ENCODE data around the gene CCDC102A.

CCDC102A gene

GRCh38 chr16:57536306-57537193 is at the start of gene CCDC102A:
CCDC102A (minus strand) TSS chr16:57536571; CDS start chr16:57529177, 7,394 bp downstream.
- Mint-ChIP-seq H3K9me3 (no peaks in the 10 kb centered on the region), H3K36me3 (ENCODE audit: low read depth) (no peaks in the 10 kb centered on the region), H3K4me1 (ENCODE audit: low read depth) (peaks cover 74% of the 10 kb centered on the region), H3K27me3 (no peaks in the 10 kb centered on the region), H3K27ac (peak within 1 kb of the TSS; percentile 93), H3K4me3 (peak within 1 kb of the TSS; percentile 86)

GRCh38 chr16:57585051-57585687 is 48.8 kb upstream of the CCDC102A start:
- Mint-ChIP-seq H3K36me3 (ENCODE audit: low read depth) (no peaks in the 10 kb centered on the region), H3K27ac (peak overlapping the region; percentile 85), H3K4me3 (peak overlapping the region; percentile 10), H3K4me1 (ENCODE audit: low read depth) (peaks cover 60% of the 10 kb centered on the region), H3K27me3 (no peaks in the 10 kb centered on the region), H3K9me3 (no peaks in the 10 kb centered on the region)

GRCh38 chr16:57579361-57579665 is 42.9 kb upstream of the CCDC102A start:
- no peaks in the 10 kb centered on the region for H3K36me3 Mint-ChIP-seq (ENCODE audit: low read depth)
- H3K9me3 Mint-ChIP-seq, result no peaks in the 10 kb centered on the region
- H3K4me3 Mint-ChIP-seq, result no peak overlapping the region
- H3K27ac Mint-ChIP-seq, result peak overlapping the region; percentile 59
- H3K27me3 Mint-ChIP-seq, result no peaks in the 10 kb centered on the region
- peaks cover 60% of the 10 kb centered on the region for H3K4me1 Mint-ChIP-seq (ENCODE audit: low read depth)

- Mint-ChIP-seq H3K4me1 (ENCODE audit: low read depth) (peaks cover 62% of the 10 kb centered on the region), H3K9me3 (no peaks in the 10 kb centered on the region), H3K4me3 (peak overlapping the region; percentile 33), H3K27me3 (no peaks in the 10 kb centered on the region), H3K36me3 (ENCODE audit: low read depth) (no peaks in the 10 kb centered on the region), H3K27ac (peak overlapping the region; percentile 59)
Measured at GRCh38 chr16:57578521-57579360, 42.4 kb upstream of the CCDC102A start.

- Mint-ChIP-seq H3K36me3 (ENCODE audit: low read depth) (no peaks in the 10 kb centered on the region), H3K4me1 (ENCODE audit: low read depth) (peaks cover 64% of the 10 kb centered on the region), H3K27ac (peak overlapping the region; percentile 59), H3K27me3 (no peaks in the 10 kb centered on the region), H3K4me3 (peak overlapping the region; percentile 2), H3K9me3 (no peaks in the 10 kb centered on the region)
Measured at GRCh38 chr16:57577691-57578224, 41.4 kb upstream of the CCDC102A start.

DNA sequence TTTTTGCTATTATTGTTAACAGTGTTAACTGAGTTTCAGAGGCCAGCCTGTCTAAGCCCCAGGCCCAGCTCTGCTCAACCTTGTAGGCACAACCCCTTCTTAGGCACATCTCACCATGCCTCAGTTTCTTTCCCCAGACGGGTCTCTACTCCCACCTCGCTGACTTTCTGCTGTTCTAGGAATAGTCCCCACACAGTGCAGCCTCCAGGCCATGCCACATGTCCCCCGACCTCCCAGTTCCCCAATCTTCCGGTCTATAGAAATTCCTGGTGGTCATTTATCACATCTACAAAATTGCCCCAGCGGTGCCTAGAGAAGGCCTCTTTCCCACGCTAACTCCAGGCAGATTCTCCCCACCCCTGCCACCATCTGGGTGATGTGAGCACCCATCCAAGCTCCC is 40.8 kb upstream of the CCDC102A start:
- H3K4me3 Mint-ChIP-seq, result no peak overlapping the region
- H3K27me3 Mint-ChIP-seq, result no peaks in the 10 kb centered on the region
- H3K9me3 Mint-ChIP-seq, result no peaks in the 10 kb centered on the region
- H3K27ac Mint-ChIP-seq, result peak overlapping the region; percentile 59
- no peaks in the 10 kb centered on the region for H3K36me3 Mint-ChIP-seq (ENCODE audit: low read depth)
- H3K4me1 Mint-ChIP-seq (ENCODE audit: low read depth), result peaks cover 64% of the 10 kb centered on the region

DNA sequence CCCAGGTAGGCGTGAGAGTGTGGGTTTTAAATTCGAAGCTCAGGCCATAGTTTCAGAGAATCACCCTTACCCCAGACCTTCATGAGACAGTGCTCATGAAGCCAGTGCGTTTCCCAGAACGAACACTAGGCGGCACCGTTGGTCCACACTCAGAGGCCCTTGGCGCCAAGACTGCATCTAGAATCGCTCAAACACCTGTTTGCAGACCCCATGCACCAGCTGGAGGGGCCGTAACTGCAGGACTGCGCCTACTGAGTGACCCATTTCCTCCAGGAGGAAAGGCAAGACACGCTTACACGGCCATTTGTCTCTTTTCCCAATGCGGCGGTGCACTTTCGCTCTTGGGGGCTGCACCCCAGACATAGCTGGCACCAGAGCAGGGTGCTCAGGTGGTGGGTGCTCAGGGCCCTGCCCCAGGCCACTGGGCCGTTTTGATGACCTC is 40.1 kb upstream of the CCDC102A start:
- H3K4me3 Mint-ChIP-seq, result no peak overlapping the region
- H3K9me3 Mint-ChIP-seq, result no peaks in the 10 kb centered on the region
- peak overlapping the region; percentile 59 for H3K27ac Mint-ChIP-seq
- no peaks in the 10 kb centered on the region for H3K36me3 Mint-ChIP-seq (ENCODE audit: low read depth)
- H3K4me1 Mint-ChIP-seq (ENCODE audit: low read depth), result peaks cover 64% of the 10 kb centered on the region
- H3K27me3 Mint-ChIP-seq, result no peaks in the 10 kb centered on the region

GRCh38 chr16:57575468-57576277 is 39.3 kb upstream of the CCDC102A start:
- no peak overlapping the region for H3K4me3 Mint-ChIP-seq
- no peaks in the 10 kb centered on the region for H3K36me3 Mint-ChIP-seq (ENCODE audit: low read depth)
- peaks cover 63% of the 10 kb centered on the region for H3K4me1 Mint-ChIP-seq (ENCODE audit: low read depth)
- no peak overlapping the region for H3K27ac Mint-ChIP-seq
- no peaks in the 10 kb centered on the region for H3K27me3 Mint-ChIP-seq
- no peaks in the 10 kb centered on the region for H3K9me3 Mint-ChIP-seq

- H3K4me3 Mint-ChIP-seq, result no peak overlapping the region
- H3K36me3 Mint-ChIP-seq (ENCODE audit: low read depth), result peaks cover 3% of the 10 kb centered on the region
- H3K27me3 Mint-ChIP-seq, result no peaks in the 10 kb centered on the region
- peaks cover 58% of the 10 kb centered on the region for H3K4me1 Mint-ChIP-seq (ENCODE audit: low read depth)
- H3K27ac Mint-ChIP-seq, result peak overlapping the region; percentile 26
- no peaks in the 10 kb centered on the region for H3K9me3 Mint-ChIP-seq
Measured at GRCh38 chr16:57574646-57575467, 38.5 kb upstream of the CCDC102A start.

DNA sequence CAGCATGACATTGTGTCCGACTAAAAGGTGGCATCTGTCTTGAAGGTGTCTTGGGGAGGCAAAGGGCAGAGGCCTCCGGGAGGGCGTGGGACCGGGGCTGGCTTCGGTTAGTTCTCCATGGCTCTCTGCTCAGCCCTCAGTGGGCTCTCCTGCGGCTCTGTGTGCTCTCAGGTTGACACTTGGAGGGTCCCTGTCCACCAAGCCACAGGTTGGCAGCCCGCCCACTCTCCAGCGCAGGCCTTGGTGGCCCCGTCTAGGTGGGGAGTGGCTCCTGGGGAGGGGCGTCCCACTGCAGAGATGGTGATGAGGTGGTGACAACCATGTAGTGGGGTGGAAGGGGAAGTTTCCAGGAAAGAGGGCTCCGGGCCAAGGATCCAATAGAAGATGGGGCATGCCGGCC is 37.7 kb upstream of the CCDC102A start:
- Mint-ChIP-seq H3K9me3 (peaks cover 5% of the 10 kb centered on the region), H3K27ac (peak overlapping the region; percentile 83), H3K4me1 (ENCODE audit: low read depth) (peaks cover 50% of the 10 kb centered on the region)

DNA sequence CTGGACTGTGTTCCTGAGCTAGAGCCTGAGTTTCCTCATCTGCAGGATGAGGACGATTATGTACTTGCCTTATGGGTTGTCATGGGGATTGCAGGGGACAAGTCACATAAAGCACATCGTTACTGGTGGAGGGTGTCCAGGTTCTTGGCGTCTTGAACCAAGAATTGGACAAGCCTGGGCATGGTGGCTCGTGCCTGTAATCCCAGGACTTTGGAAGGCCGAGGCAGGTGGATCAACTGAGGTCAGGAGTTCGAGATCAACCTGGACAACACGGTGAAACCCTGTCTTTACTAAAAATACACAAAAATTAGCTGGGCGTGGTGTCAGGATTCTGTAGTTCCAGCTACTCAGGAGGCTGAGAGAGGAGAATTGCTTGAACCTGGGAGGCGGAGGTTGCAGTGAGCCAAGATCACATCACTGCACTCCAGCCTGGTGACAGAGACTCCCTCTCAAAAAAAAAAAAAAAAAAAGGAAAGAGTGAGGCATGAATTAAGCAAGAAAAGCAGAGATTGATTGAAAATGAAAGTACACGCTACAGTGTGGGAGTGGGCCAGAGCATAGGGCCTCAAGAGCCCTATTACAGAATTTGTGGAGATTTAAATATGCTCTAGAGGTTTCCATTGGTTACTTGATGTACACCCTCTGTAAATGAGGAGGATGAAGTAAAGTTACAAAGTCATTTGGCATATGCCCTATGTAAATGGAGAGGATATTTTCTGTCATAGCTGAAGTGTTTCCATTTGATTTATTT is 36.8 kb upstream of the CCDC102A start:
- H3K27me3 Mint-ChIP-seq, result no peaks in the 10 kb centered on the region
- peak overlapping the region; percentile 83 for H3K27ac Mint-ChIP-seq
- peaks cover 41% of the 10 kb centered on the region for H3K4me1 Mint-ChIP-seq (ENCODE audit: low read depth)
- H3K9me3 Mint-ChIP-seq, result peaks cover 5% of the 10 kb centered on the region
- H3K4me3 Mint-ChIP-seq, result no peak overlapping the region
- H3K36me3 Mint-ChIP-seq (ENCODE audit: low read depth), result peaks cover 17% of the 10 kb centered on the region

More for the DNA sequence above, 37.7 kb upstream of the CCDC102A start:
- Mint-ChIP-seq H3K4me3 (no peak overlapping the region), H3K27me3 (no peaks in the 10 kb centered on the region), H3K36me3 (ENCODE audit: low read depth) (peaks cover 10% of the 10 kb centered on the region)

- no peaks in the 10 kb centered on the region for H3K27me3 Mint-ChIP-seq
- peaks cover 20% of the 10 kb centered on the region for H3K36me3 Mint-ChIP-seq (ENCODE audit: low read depth)
- no peak overlapping the region for H3K27ac Mint-ChIP-seq
- peaks cover 5% of the 10 kb centered on the region for H3K9me3 Mint-ChIP-seq
- no peak overlapping the region for H3K4me3 Mint-ChIP-seq
- peaks cover 20% of the 10 kb centered on the region for H3K4me1 Mint-ChIP-seq (ENCODE audit: low read depth)
Measured at GRCh38 chr16:57571098-57571497, 34.7 kb upstream of the CCDC102A start.
